ENCODE measurements around the gene ATP1A1. TPM values are rescaled to one million over a fixed set of nuclear protein-coding genes. Genes with fewer than 3 reads are reported as not detected.

ATP1A1 gene
- total and polyA plus RNA-seq, 7 donors, result 66.1 to 440 (median 230) TPM

DNA sequence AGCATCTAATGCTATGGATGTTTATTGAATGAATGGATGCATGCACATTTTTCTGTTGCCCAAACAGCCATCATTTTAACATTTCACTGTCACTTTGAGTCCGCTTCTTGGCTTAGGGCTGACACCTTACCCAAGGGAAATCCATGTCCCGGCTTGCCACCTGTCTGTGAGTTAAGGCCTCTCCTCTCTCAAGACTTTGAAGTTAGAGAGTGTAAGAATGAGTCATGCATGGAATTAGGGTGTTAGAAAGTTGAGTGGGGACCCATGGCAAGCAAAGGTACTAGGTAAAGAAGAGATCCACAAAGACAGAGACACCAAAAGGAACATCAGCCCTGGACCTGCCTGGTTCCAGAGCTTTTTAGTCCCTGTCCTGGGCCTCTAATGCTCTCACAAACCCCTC lies 35.1 kb downstream of the ATP1A1 start:
- Histone ChIP-seq H3K4me1 (no peaks in the 10 kb centered on the region), H3K27me3 (ENCODE audit: insufficient read depth in 3 of 3, low read length in 2 of 3) (no peaks in the 10 kb centered on the region), H3K9me3 (no peaks in the 10 kb centered on the region), H3K4me3 (no peak overlapping the region), H3K36me3 (ENCODE audit: insufficient read depth in 1 of 2, low read depth in 1 of 2) (peaks cover 25 to 46% of the 10 kb centered on the region in 2 donors), H3K27ac (no peak overlapping the region)
- ATAC-seq, result peak in 2 of 4 donors; percentile 25 to 28
- no peak for DNase-seq
- intact Hi-C loops (cut with DNase I), result no loop called here
- 70 to 93% (median 77%) methylated on average over 2 of the region's 2 CpGs for WGBS, 3 donors
- TF ChIP-seq, protein P1, sequence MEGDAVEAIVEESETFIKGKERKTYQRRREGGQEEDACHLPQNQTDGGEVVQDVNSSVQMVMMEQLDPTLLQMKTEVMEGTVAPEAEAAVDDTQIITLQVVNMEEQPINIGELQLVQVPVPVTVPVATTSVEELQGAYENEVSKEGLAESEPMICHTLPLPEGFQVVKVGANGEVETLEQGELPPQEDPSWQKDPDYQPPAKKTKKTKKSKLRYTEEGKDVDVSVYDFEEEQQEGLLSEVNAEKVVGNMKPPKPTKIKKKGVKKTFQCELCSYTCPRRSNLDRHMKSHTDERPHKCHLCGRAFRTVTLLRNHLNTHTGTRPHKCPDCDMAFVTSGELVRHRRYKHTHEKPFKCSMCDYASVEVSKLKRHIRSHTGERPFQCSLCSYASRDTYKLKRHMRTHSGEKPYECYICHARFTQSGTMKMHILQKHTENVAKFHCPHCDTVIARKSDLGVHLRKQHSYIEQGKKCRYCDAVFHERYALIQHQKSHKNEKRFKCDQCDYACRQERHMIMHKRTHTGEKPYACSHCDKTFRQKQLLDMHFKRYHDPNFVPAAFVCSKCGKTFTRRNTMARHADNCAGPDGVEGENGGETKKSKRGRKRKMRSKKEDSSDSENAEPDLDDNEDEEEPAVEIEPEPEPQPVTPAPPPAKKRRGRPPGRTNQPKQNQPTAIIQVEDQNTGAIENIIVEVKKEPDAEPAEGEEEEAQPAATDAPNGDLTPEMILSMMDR (IDR thresholded peaks at IDR 0.05), result no peak

DNA sequence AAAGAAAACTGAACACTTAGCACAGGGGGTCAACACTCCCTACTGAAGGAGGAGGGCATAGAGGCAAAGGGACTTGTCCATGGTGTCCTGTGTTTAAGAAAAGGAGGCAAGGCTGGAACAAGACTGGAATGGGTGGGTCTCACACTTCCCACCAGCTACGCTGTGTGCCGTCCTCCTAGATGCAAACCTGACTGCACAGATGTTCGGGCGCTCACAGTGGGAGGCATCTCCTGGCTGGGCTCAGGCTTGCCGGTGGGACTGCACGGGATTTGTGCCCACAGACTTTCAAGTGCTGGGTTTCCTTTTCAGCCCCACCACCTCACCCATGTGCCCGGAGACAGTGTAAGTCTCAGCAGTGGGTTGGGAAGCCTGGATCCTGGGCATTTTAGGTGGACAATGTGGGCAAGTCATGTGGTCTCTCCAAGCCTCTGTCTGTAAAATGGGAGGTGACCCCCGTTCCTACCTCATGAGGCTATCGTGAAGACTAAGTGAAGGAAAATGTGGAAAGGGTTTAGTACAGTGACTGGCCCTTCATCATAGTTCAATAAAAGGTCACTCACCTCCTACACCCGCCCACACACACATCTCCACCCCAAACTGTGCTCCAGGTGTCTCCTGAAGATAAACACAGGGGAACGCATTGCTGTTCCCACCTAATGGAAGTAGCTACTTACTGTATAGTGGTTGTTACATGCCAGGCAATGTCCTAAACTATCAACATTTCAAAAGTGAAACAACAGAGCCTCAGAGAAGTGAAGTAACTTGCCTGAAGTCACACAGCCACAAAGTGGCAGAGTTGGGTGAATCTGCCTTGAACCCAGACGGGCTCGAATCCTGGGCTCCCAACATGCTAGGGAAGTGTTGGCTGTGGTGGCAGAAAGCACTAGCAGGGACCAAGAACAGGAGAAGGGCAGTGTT lies 36.0 kb downstream of the ATP1A1 start:
- 89 to 95% (median 94%) methylated on average over 13 of the region's 13 CpGs for WGBS, 3 donors
- DNase-seq (no peak), ATAC-seq (peak in 1 of 4 donors; percentile 3)
- peaks cover 20 to 37% of the 10 kb centered on the region in 2 donors for H3K36me3 ChIP-seq (ENCODE audit: insufficient read depth in 1 of 2, low read depth in 1 of 2)
- no peak overlapping the region for H3K4me3 ChIP-seq
- TF ChIP-seq, protein P1 (IDR thresholded peaks at IDR 0.05), result no peak
- H3K4me1 ChIP-seq, result no peaks in the 10 kb centered on the region
- intact Hi-C loops (cut with DNase I), result no loop called here
- H3K27me3 ChIP-seq (ENCODE audit: insufficient read depth in 3 of 3, low read length in 2 of 3), result no peaks in the 10 kb centered on the region
- H3K27ac ChIP-seq, result peak overlapping the region; percentile 41
- no peaks in the 10 kb centered on the region for H3K9me3 ChIP-seq

DNA sequence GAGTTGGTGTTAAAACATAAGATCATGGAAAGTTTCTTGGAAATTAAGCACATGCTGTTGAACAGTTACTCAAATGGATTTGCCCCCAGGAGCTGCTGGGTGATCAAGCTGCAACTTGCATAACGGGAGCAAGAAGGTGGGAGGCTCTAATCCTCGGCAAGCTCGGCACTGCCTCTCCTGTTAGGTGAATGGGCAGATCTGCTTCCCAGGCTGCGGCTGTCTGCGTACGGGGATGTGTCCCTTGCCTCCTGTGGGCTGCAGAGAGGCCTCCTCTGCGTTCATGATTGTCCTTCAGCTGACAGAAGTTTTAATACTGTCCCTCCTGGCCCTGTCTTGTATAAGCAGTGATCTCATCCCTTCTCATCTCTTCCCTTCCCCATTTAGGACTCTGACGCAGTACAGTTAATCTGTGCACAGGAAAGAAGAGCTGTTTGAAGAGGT lies 36.7 kb downstream of the ATP1A1 start:
- peaks cover 16 to 30% of the 10 kb centered on the region in 2 donors for H3K36me3 ChIP-seq (ENCODE audit: insufficient read depth in 1 of 2, low read depth in 1 of 2)
- TF ChIP-seq, protein P1 (IDR thresholded peaks at IDR 0.05), result no peak
- H3K4me3 ChIP-seq, result no peak overlapping the region
- no peaks in the 10 kb centered on the region for H3K9me3 ChIP-seq
- no peaks in the 10 kb centered on the region for H3K27me3 ChIP-seq (ENCODE audit: insufficient read depth in 3 of 3, low read length in 2 of 3)
- no peaks in the 10 kb centered on the region for H3K4me1 ChIP-seq
- intact Hi-C loops (cut with DNase I), result loop anchor here in 1 of 2 donors (10.0 kb wide), 1 partner anchor 165 kb away; the partner anchor contains the start of gene CD58
- ATAC-seq (peak; percentile 68 to 72 (median 70)), DNase-seq (no peak)
- H3K27ac ChIP-seq, result peak overlapping the region; percentile 41
- WGBS, 3 donors, result 74 to 85% (median 78%) methylated on average over 8 of the region's 8 CpGs

DNA sequence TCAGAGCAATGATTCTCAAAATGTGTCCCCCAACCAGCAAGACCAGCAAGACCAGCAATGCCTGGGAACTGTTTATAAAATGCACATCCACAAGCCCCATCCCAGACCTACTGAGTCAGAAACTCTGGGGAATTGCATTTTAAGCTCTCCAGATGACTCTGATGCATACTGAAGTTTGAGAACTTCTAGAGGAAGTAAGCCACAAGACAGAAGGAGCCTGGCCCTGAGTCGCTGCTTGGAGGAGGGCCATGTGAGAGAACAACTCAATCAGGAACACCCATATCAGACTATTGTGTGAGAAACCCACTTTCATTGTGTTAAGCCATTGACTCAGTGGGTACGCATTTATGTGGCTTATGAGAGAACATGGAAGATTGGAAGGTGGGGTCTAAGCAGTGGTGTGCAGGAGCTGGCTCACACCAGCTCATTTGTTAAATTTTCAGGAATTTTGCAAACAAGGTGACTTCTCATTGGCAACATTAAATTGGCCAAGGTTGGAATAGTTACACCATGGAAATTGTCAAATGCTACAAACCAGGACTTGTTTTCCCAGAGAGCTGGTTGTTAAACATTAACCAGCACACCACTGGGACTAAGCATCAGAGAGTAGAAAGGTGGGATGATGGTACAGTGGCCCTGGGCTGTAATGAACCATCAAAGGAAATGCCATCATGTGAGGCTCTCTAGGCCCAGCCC lies 38.9 kb downstream of the ATP1A1 start:
- TF ChIP-seq, protein P1 (IDR thresholded peaks at IDR 0.05), result no peak
- Histone ChIP-seq H3K27ac (no peak overlapping the region), H3K27me3 (ENCODE audit: insufficient read depth in 3 of 3, low read length in 2 of 3) (no peaks in the 10 kb centered on the region), H3K4me1 (peaks cover 8% of the 10 kb centered on the region), H3K36me3 (ENCODE audit: insufficient read depth in 1 of 2, low read depth in 1 of 2) (peaks cover 2 to 9% of the 10 kb centered on the region in 2 donors), H3K9me3 (no peaks in the 10 kb centered on the region), H3K4me3 (no peak overlapping the region)
- ATAC-seq (no peak), DNase-seq (no peak)
- WGBS, 3 donors, result 81 to 84% (median 84%) methylated on average over 2 of the region's 2 CpGs
- intact Hi-C loops (cut with DNase I), result loop anchor here in 1 of 2 donors (10.0 kb wide), 1 partner anchor 163 kb away; the partner anchor contains the start of gene CD58

All from psoas muscle (tissue), 8 donors.